ENCODE data around the gene SNAI1. TPM values are rescaled to one million over a fixed set of nuclear protein-coding genes. Genes with fewer than 3 reads are reported as not detected.
A peak's percentile ranks its signal among the peaks of the same experiment; 100 is the strongest.

SNAI1 gene
- polyA plus RNA-seq, 1 experiment: 6.5 TPM

GRCh38 chr20:50029083-50029696 lies 46.4 kb downstream of the SNAI1 start:
- H3K36me3 ChIP-seq (ENCODE audit: control insufficient read depth, insufficient read depth, low read length): no peaks in the 10 kb centered on the region
- no peak overlapping the region for H3K4me3 ChIP-seq (ENCODE audit: low read depth, low read length)
- ChIA-PET POLR2A (no interaction called here), CTCF (interaction anchor here (0.8 to 2.1 kb wide), 3 partner anchors 13 to 50 kb away, joined by 4 to 8 read pairs (median 4); no protein-coding TSS in a partner anchor)
- no peak for TF ChIP-seq CTCF (IDR thresholded peaks at IDR 0.05; ENCODE audit: insufficient read depth, low read depth, low read length)
- no peaks in the 10 kb centered on the region for H3K27me3 ChIP-seq (ENCODE audit: control insufficient read depth, insufficient read depth, low read length)
- DNase-seq (ENCODE audit: low read depth): no peak

- no peak for TF ChIP-seq CTCF (IDR thresholded peaks at IDR 0.05; ENCODE audit: insufficient read depth, low read depth, low read length)
- Histone ChIP-seq H3K27me3 (ENCODE audit: control insufficient read depth, insufficient read depth, low read length) (no peaks in the 10 kb centered on the region), H3K36me3 (ENCODE audit: control insufficient read depth, insufficient read depth, low read length) (no peaks in the 10 kb centered on the region), H3K4me3 (ENCODE audit: low read depth, low read length) (no peak overlapping the region)
- POLR2A ChIA-PET: no interaction called here
- peak; percentile 72 for DNase-seq (ENCODE audit: low read depth)
- CTCF ChIA-PET: interaction anchor here (2.1 kb wide), 1 partner anchor 51 kb away, joined by 8 read pairs; no protein-coding TSS in a partner anchor
These were observed 47.1 kb downstream of the SNAI1 start for GRCh38 chr20:50029697-50030461.

GRCh38 chr20:50032955-50033666 lies 50.3 kb downstream of the SNAI1 start:
- no peaks in the 10 kb centered on the region for H3K27me3 ChIP-seq (ENCODE audit: control insufficient read depth, insufficient read depth, low read length)
- ChIA-PET POLR2A (no interaction called here), CTCF (interaction anchor here (1.4 kb wide), 1 partner anchor 38 kb away, joined by 4 read pairs; no protein-coding TSS in a partner anchor)
- TF ChIP-seq CTCF (IDR thresholded peaks at IDR 0.05; ENCODE audit: insufficient read depth, low read depth, low read length): no peak
- no peak overlapping the region for H3K4me3 ChIP-seq (ENCODE audit: low read depth, low read length)
- DNase-seq (ENCODE audit: low read depth): no peak
- no peaks in the 10 kb centered on the region for H3K36me3 ChIP-seq (ENCODE audit: control insufficient read depth, insufficient read depth, low read length)

GRCh38 chr20:50034567-50035180 lies 51.9 kb downstream of the SNAI1 start:
- POLR2A ChIA-PET: no interaction called here

More at GRCh38 chr20:50034567-50035180, 51.9 kb downstream of the SNAI1 start:
- TF ChIP-seq CTCF (IDR thresholded peaks at IDR 0.05; ENCODE audit: insufficient read depth, low read depth, low read length): no peak
- Histone ChIP-seq H3K27me3 (ENCODE audit: control insufficient read depth, insufficient read depth, low read length) (no peaks in the 10 kb centered on the region), H3K36me3 (ENCODE audit: control insufficient read depth, insufficient read depth, low read length) (no peaks in the 10 kb centered on the region), H3K4me3 (ENCODE audit: low read depth, low read length) (no peak overlapping the region)
- CTCF ChIA-PET: interaction anchor here (1.1 kb wide), 1 partner anchor 86 kb away, joined by 3 read pairs; no protein-coding TSS in a partner anchor
- DNase-seq (ENCODE audit: low read depth): no peak
